ENCODE data around the gene GRWD1.
"Not testable (repeated sequence)": the region's sequence is repeated elsewhere in the genome, so short reads cannot be mapped to it uniquely, and the experiment has no call there.

DNA sequence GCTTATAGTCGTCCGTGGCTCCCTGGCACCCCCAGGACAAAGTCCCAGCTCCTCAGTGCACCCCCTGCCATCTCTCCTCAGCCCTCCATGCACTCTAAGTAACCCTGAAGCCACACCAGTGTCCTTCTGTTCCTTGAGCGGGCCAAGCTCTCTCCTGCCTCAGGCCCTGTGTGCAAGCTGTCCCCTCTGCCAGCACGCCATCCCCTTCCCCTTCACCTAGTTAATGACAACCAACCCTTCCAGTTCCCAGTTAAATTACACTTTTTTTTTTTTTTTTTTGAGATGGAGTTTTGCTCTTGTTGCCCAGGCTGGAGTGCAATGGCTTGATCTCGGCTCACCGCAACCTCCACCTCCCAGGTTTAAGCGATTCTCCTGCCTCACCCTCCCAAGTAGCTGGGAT is 42.7 kb downstream of the GRWD1 start:
- TF ChIP-seq, protein P1, sequence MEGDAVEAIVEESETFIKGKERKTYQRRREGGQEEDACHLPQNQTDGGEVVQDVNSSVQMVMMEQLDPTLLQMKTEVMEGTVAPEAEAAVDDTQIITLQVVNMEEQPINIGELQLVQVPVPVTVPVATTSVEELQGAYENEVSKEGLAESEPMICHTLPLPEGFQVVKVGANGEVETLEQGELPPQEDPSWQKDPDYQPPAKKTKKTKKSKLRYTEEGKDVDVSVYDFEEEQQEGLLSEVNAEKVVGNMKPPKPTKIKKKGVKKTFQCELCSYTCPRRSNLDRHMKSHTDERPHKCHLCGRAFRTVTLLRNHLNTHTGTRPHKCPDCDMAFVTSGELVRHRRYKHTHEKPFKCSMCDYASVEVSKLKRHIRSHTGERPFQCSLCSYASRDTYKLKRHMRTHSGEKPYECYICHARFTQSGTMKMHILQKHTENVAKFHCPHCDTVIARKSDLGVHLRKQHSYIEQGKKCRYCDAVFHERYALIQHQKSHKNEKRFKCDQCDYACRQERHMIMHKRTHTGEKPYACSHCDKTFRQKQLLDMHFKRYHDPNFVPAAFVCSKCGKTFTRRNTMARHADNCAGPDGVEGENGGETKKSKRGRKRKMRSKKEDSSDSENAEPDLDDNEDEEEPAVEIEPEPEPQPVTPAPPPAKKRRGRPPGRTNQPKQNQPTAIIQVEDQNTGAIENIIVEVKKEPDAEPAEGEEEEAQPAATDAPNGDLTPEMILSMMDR (IDR thresholded peaks at IDR 0.05; ENCODE audit: low read depth, low read length) = not testable (repeated sequence)
- TF ChIP-seq, protein P2, sequence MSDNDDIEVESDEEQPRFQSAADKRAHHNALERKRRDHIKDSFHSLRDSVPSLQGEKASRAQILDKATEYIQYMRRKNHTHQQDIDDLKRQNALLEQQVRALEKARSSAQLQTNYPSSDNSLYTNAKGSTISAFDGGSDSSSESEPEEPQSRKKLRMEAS (IDR thresholded peaks at IDR 0.05; ENCODE audit: low read depth, low read length) = not testable (repeated sequence)
- not testable (repeated sequence) for TF ChIP-seq POLR2A (IDR thresholded peaks at IDR 0.05; ENCODE audit: extremely low read depth, insufficient read length); MYC (IDR thresholded peaks at IDR 0.05; ENCODE audit: low read depth, low read length)

Measured in NB4 (cell line).